Mononuclear cell (primary cell): ENCODE results near the gene TXNRD3. TPM values are rescaled to one million over a fixed set of nuclear protein-coding genes. Genes with fewer than 3 reads are reported as not detected.

Experiments used
- H3K27me3 ChIP-seq: 2 replicates; pipeline ENCODE4 v1.6.0; 2011; ENCODE audit warnings: low read length, control low read depth; ENCODE audit not compliant: insufficient read depth
- H3K4me1 ChIP-seq: 2 replicates; pipeline ENCODE4 v1.5.1; 2011; ENCODE audit warnings: mild to moderate bottlenecking, low read length, control low read depth; ENCODE audit not compliant: insufficient read depth
- H3K4me3 ChIP-seq: 2 replicates; pipeline ENCODE4 v1.5.1; 2011; ENCODE audit warnings: mild to moderate bottlenecking, low read length, moderate library complexity
- H3K9me3 ChIP-seq: 2 replicates; pipeline ENCODE4 v1.5.1; 2011; ENCODE audit warnings: low read depth, mild to moderate bottlenecking, control low read depth, low read length
- total RNA-seq: library from RNA; depleted of rRNA; stranded (reverse); fragments of >200 nt; gene quantifications from one replicate; pipeline ENCODE4 v1.2.3, GENCODE V29; 2012

TXNRD3 gene
- total RNA-seq: 1.4 TPM

GRCh38 chr3:126654571-126655383 is at the start of gene TXNRD3:
Gene TXNRD3 (minus strand): TSS chr3:126655124.
- Histone ChIP-seq H3K4me1 (peaks cover 4% of the 10 kb centered on the region), H3K9me3 (no peaks in the 10 kb centered on the region), H3K27me3 (peaks cover 3% of the 10 kb centered on the region), H3K4me3 (peak within 1 kb of the TSS; percentile 48)

- Histone ChIP-seq H3K4me3 (peak within 1 kb of the TSS; percentile 59), H3K4me1 (peaks cover 7% of the 10 kb centered on the region), H3K9me3 (no peaks in the 10 kb centered on the region), H3K27me3 (peaks cover 26% of the 10 kb centered on the region)
Measured at GRCh38 chr3:126703512-126704493, 48.9 kb upstream of the TXNRD3 start, which contains the start of gene CHCHD6. Gene CHCHD6 (plus strand): TSS chr3:126704240. CDS start chr3:126704313, 73 bp downstream.

GRCh38 chr3:126699011-126699410 is 44.1 kb upstream of the TXNRD3 start:
- Histone ChIP-seq H3K9me3 (no peaks in the 10 kb centered on the region), H3K4me1 (no peaks in the 10 kb centered on the region), H3K4me3 (no peak overlapping the region), H3K27me3 (peaks cover 40% of the 10 kb centered on the region)

GRCh38 chr3:126696701-126697267 is 41.9 kb upstream of the TXNRD3 start:
- H3K9me3 ChIP-seq: no peaks in the 10 kb centered on the region
- H3K27me3 ChIP-seq: peaks cover 30% of the 10 kb centered on the region
- H3K4me3 ChIP-seq: no peak overlapping the region
- H3K4me1 ChIP-seq: no peaks in the 10 kb centered on the region

GRCh38 chr3:126693921-126694320 is 39.0 kb upstream of the TXNRD3 start:
- peaks cover 17% of the 10 kb centered on the region for H3K27me3 ChIP-seq
- no peak overlapping the region for H3K4me3 ChIP-seq
- no peaks in the 10 kb centered on the region for H3K9me3 ChIP-seq
- H3K4me1 ChIP-seq: no peaks in the 10 kb centered on the region

- no peaks in the 10 kb centered on the region for H3K9me3 ChIP-seq
- peaks cover 13% of the 10 kb centered on the region for H3K27me3 ChIP-seq
- H3K4me3 ChIP-seq: no peak overlapping the region
- no peaks in the 10 kb centered on the region for H3K4me1 ChIP-seq
Measured at GRCh38 chr3:126692858-126693257, 37.9 kb upstream of the TXNRD3 start.

GRCh38 chr3:126691765-126692164 is 36.8 kb upstream of the TXNRD3 start:
- no peak overlapping the region for H3K4me3 ChIP-seq
- no peaks in the 10 kb centered on the region for H3K4me1 ChIP-seq

GRCh38 chr3:126685493-126685892 is 30.6 kb upstream of the TXNRD3 start:
- Histone ChIP-seq H3K4me1 (no peaks in the 10 kb centered on the region), H3K27me3 (no peaks in the 10 kb centered on the region), H3K9me3 (no peaks in the 10 kb centered on the region), H3K4me3 (no peak overlapping the region)

More at GRCh38 chr3:126691765-126692164, 36.8 kb upstream of the TXNRD3 start:
- Histone ChIP-seq H3K9me3 (no peaks in the 10 kb centered on the region), H3K27me3 (peaks cover 13% of the 10 kb centered on the region)

GRCh38 chr3:126685021-126685420 is 30.1 kb upstream of the TXNRD3 start:
- no peaks in the 10 kb centered on the region for H3K4me1 ChIP-seq
- no peak overlapping the region for H3K4me3 ChIP-seq
- no peaks in the 10 kb centered on the region for H3K9me3 ChIP-seq
- H3K27me3 ChIP-seq: no peaks in the 10 kb centered on the region

- no peaks in the 10 kb centered on the region for H3K9me3 ChIP-seq
- no peaks in the 10 kb centered on the region for H3K27me3 ChIP-seq
- no peaks in the 10 kb centered on the region for H3K4me1 ChIP-seq
- no peak overlapping the region for H3K4me3 ChIP-seq
Measured at GRCh38 chr3:126684218-126684751, 29.4 kb upstream of the TXNRD3 start.

GRCh38 chr3:126683069-126683468 is 28.1 kb upstream of the TXNRD3 start:
- Histone ChIP-seq H3K27me3 (no peaks in the 10 kb centered on the region), H3K4me1 (peaks cover 7% of the 10 kb centered on the region), H3K9me3 (no peaks in the 10 kb centered on the region), H3K4me3 (no peak overlapping the region)

- Histone ChIP-seq H3K4me1 (peaks cover 7% of the 10 kb centered on the region), H3K27me3 (no peaks in the 10 kb centered on the region), H3K9me3 (no peaks in the 10 kb centered on the region), H3K4me3 (no peak overlapping the region)
Measured at GRCh38 chr3:126682009-126682408, 27.1 kb upstream of the TXNRD3 start.

GRCh38 chr3:126680667-126681055 is 25.7 kb upstream of the TXNRD3 start:
- Histone ChIP-seq H3K9me3 (no peaks in the 10 kb centered on the region), H3K4me3 (no peak overlapping the region), H3K27me3 (no peaks in the 10 kb centered on the region), H3K4me1 (peaks cover 7% of the 10 kb centered on the region)

- H3K4me1 ChIP-seq: peaks cover 7% of the 10 kb centered on the region
- no peaks in the 10 kb centered on the region for H3K27me3 ChIP-seq
- no peaks in the 10 kb centered on the region for H3K9me3 ChIP-seq
- no peak overlapping the region for H3K4me3 ChIP-seq
Measured at GRCh38 chr3:126679831-126680666, 25.1 kb upstream of the TXNRD3 start.
